SU-DHL-6 (cell line): ENCODE results near the gene DUOXA1.

Experiments
- EZH2phosphoT487 ChIP-seq: fragments of 200-600 bp; sonication (generic), shearing (Covaris generic); conservative IDR thresholded peaks from 2 replicates; pipeline ENCODE4 v1.6.1; 2018; ENCODE audit warnings: mild to moderate bottlenecking, antibody characterized with exemption, low read length, moderate library complexity, mixed read lengths
- TF ChIP-seq, protein P1 (sequence below): fragments of 200-600 bp; sonication (generic); IDR thresholded peaks from one replicate; pipeline ENCODE4 v1.5.1; 2017; ENCODE audit warnings: antibody characterized with exemption, mild to moderate bottlenecking, low read length, moderate library complexity; ENCODE audit not compliant: insufficient read depth, poor library complexity, severe bottlenecking

DNA sequence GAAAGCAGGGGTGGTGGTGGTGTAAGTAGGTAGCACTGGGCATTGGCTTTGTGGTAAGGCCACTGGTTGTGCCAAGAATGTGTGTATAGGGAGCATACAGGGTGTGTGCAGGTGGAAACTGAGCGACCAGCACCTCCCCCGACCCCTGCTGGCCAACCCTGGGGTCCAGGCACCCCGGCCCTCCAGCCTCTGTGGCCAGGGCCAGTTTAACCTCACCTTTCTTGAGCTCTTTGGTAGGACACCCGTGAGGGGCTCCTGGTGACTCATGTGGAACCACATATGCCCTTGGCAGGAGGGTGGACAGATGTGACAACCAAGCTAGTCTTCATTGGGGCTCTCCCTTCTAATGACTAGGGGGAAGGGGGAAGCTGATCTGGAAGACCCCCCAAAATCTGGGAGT, 38.6 kb upstream of the DUOXA1 start:
- TF ChIP-seq, protein P1, sequence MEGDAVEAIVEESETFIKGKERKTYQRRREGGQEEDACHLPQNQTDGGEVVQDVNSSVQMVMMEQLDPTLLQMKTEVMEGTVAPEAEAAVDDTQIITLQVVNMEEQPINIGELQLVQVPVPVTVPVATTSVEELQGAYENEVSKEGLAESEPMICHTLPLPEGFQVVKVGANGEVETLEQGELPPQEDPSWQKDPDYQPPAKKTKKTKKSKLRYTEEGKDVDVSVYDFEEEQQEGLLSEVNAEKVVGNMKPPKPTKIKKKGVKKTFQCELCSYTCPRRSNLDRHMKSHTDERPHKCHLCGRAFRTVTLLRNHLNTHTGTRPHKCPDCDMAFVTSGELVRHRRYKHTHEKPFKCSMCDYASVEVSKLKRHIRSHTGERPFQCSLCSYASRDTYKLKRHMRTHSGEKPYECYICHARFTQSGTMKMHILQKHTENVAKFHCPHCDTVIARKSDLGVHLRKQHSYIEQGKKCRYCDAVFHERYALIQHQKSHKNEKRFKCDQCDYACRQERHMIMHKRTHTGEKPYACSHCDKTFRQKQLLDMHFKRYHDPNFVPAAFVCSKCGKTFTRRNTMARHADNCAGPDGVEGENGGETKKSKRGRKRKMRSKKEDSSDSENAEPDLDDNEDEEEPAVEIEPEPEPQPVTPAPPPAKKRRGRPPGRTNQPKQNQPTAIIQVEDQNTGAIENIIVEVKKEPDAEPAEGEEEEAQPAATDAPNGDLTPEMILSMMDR = no peak
- no peak for TF ChIP-seq EZH2phosphoT487
